ENCODE data around the gene SIDT1.

The SIDT1 gene

DNA sequence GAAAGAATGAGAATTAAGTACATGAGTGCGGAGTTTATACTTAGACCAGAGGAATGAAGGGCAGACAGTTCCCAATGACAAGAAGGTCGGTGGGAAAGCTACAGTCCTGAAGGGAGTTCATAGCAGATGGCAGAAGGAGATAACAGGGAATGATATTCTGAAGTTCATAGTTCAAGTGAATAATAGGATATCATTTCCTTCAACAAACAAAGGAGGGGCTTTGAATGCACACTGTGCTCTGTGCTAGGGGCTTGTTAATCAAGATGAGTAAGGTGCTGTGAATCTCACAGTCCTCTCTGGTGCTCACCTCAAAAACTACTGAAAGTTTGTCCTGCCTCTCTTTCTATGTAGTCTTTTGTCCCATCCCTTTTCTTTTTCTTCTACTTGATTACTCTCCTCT is 41.9 kb downstream of the SIDT1 start:
- TF ChIP-seq, protein P1, sequence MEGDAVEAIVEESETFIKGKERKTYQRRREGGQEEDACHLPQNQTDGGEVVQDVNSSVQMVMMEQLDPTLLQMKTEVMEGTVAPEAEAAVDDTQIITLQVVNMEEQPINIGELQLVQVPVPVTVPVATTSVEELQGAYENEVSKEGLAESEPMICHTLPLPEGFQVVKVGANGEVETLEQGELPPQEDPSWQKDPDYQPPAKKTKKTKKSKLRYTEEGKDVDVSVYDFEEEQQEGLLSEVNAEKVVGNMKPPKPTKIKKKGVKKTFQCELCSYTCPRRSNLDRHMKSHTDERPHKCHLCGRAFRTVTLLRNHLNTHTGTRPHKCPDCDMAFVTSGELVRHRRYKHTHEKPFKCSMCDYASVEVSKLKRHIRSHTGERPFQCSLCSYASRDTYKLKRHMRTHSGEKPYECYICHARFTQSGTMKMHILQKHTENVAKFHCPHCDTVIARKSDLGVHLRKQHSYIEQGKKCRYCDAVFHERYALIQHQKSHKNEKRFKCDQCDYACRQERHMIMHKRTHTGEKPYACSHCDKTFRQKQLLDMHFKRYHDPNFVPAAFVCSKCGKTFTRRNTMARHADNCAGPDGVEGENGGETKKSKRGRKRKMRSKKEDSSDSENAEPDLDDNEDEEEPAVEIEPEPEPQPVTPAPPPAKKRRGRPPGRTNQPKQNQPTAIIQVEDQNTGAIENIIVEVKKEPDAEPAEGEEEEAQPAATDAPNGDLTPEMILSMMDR (IDR thresholded peaks at IDR 0.05; ENCODE audit: insufficient read depth, low read length), result no peak
- no peak for TF ChIP-seq POLR2AphosphoS5 (IDR thresholded peaks at IDR 0.05; ENCODE audit: low read depth)
- TF ChIP-seq SPI1 (IDR thresholded peaks at IDR 0.05; ENCODE audit: borderline replicate concordance, low read depth), result no peak
- TF ChIP-seq GABPA (IDR thresholded peaks at IDR 0.05; ENCODE audit: low read depth), result no peak
- no peak for TF ChIP-seq REST (IDR thresholded peaks at IDR 0.05; ENCODE audit: insufficient replicate concordance, low read depth)
- no peak overlapping the region for H3K27ac ChIP-seq (replicated peaks)
- H3K4me3 ChIP-seq (replicated peaks; ENCODE audit: insufficient read depth, low read length), result no peak overlapping the region
- DNase-seq (ENCODE audit: low read depth in 1 of 2, low spot score in 1 of 2), result no peak
- peaks cover 5% of the 10 kb centered on the region for H3K27me3 ChIP-seq (ENCODE audit: insufficient read depth, poor library complexity, severe bottlenecking)

- Histone ChIP-seq H3K4me3 (replicated peaks; ENCODE audit: insufficient read depth, low read length) (no peak overlapping the region), H3K27me3 (ENCODE audit: insufficient read depth, poor library complexity, severe bottlenecking) (peaks cover 5% of the 10 kb centered on the region), H3K27ac (replicated peaks) (no peak overlapping the region)
- DNase-seq (ENCODE audit: low read depth in 1 of 2, low spot score in 1 of 2), result no peak
- TF ChIP-seq SPI1 (IDR thresholded peaks at IDR 0.05; ENCODE audit: borderline replicate concordance, low read depth) (no peak), GABPA (IDR thresholded peaks at IDR 0.05; ENCODE audit: low read depth) (no peak), REST (IDR thresholded peaks at IDR 0.05; ENCODE audit: insufficient replicate concordance, low read depth) (no peak), POLR2AphosphoS5 (IDR thresholded peaks at IDR 0.05; ENCODE audit: low read depth) (no peak)
- TF ChIP-seq, protein P1 (IDR thresholded peaks at IDR 0.05; ENCODE audit: insufficient read depth, low read length), result no peak
Measured at GRCh38 chr3:113575206-113575605, 42.9 kb downstream of the SIDT1 start.

DNA sequence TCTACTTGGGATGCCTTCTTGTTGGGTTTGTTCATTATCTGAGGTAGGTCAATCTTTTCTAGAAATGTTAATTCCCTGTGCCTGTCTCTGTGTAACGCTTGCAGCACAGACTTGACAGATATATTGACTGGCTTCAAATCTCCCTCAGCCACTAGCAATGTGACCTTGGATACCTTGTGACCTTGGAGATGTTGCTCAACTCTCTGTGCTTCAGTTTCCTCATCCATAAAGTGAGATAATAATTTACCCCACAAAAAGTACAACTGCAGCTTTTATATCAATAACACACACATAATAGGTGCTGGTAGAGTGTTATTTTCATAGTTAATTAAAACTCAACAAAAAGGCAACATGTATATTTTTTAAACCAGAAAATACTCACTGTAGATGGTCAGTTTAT is 52.9 kb downstream of the SIDT1 start:
- Histone ChIP-seq H3K27me3 (ENCODE audit: insufficient read depth, poor library complexity, severe bottlenecking) (no peaks in the 10 kb centered on the region), H3K27ac (replicated peaks) (no peak overlapping the region), H3K4me3 (replicated peaks; ENCODE audit: insufficient read depth, low read length) (no peak overlapping the region)
- no peak for TF ChIP-seq REST (IDR thresholded peaks at IDR 0.05; ENCODE audit: insufficient replicate concordance, low read depth)
- TF ChIP-seq, protein P1 (IDR thresholded peaks at IDR 0.05; ENCODE audit: insufficient read depth, low read length), result no peak
- TF ChIP-seq GABPA (IDR thresholded peaks at IDR 0.05; ENCODE audit: low read depth), result no peak
- no peak for TF ChIP-seq POLR2AphosphoS5 (IDR thresholded peaks at IDR 0.05; ENCODE audit: low read depth)
- no peak for TF ChIP-seq SPI1 (IDR thresholded peaks at IDR 0.05; ENCODE audit: borderline replicate concordance, low read depth)
- no peak for DNase-seq (ENCODE audit: low read depth in 1 of 2, low spot score in 1 of 2)

Data from HL-60 (cell line).